HUES64 (cell line): Measurements from ENCODE around the gene CDON.
"Not testable (repeated sequence)": the region's sequence is repeated elsewhere in the genome, so short reads cannot be mapped to it uniquely, and the experiment has no call there.

Source experiments
- H3K27ac ChIP-seq: 2 replicates; pipeline ENCODE4 v1.7.0; 2013; ENCODE audit warnings: low read depth, low read length, inconsistent platforms
- H3K27me3 ChIP-seq: 2 replicates; pipeline ENCODE4 v1.6.1; 2013; ENCODE audit warnings: mild to moderate bottlenecking, low read length; ENCODE audit not compliant: insufficient read depth
- H3K36me3 ChIP-seq: 2 replicates; pipeline ENCODE4 v1.6.1; 2013; ENCODE audit warnings: mild to moderate bottlenecking, low read length; ENCODE audit not compliant: insufficient read depth
- H3K4me1 ChIP-seq: 2 replicates; pipeline ENCODE4 v1.6.1; 2013; ENCODE audit warnings: mild to moderate bottlenecking, low read length, moderate library complexity; ENCODE audit not compliant: insufficient read depth
- H3K4me3 ChIP-seq: 2 replicates; pipeline ENCODE4 v1.5.1; 2013; ENCODE audit warnings: mild to moderate bottlenecking, low read length, moderate library complexity
- H3K9ac ChIP-seq: 2 replicates; pipeline ENCODE4 v1.6.1; 2013; ENCODE audit warnings: mild to moderate bottlenecking, low read depth, low read length
- H3K9me3 ChIP-seq: 2 replicates; pipeline ENCODE4 v1.6.1; 2013; ENCODE audit warnings: low read depth, low read length; ENCODE audit not compliant: insufficient read depth
- WGBS: fragments of 150-250, 120-280 bp; methylation state at CpG from one replicate; pipeline ENCODE4 v1.1.7; 2013; ENCODE audit warnings: missing lambda C conversion rate; 5-methylcytosine and 5-hydroxymethylcytosine counted together

CDON gene

GRCh38 chr11:125985956-125986355 lies 76.7 kb downstream of the CDON start:
- not testable (repeated sequence) for H3K27ac ChIP-seq, H3K9me3 ChIP-seq, H3K27me3 ChIP-seq, H3K4me1 ChIP-seq, H3K4me3 ChIP-seq, H3K9ac ChIP-seq
- H3K36me3 ChIP-seq = peaks cover 43% of the 10 kb centered on the region
- WGBS = 94% methylated on average over 6 of the region's 6 CpGs

- no peak overlapping the region for H3K9ac ChIP-seq
- 97% methylated on average over 3 of the region's 3 CpGs for WGBS
- H3K4me1 ChIP-seq = peaks cover 15% of the 10 kb centered on the region
- peaks cover 32% of the 10 kb centered on the region for H3K36me3 ChIP-seq
- no peak overlapping the region for H3K4me3 ChIP-seq
- H3K27me3 ChIP-seq = no peaks in the 10 kb centered on the region
- H3K27ac ChIP-seq = no peak overlapping the region
- H3K9me3 ChIP-seq = no peaks in the 10 kb centered on the region
Measured at GRCh38 chr11:125982348-125982730, 80.3 kb downstream of the CDON start.

- peaks cover 15% of the 10 kb centered on the region for H3K4me1 ChIP-seq
- no peak overlapping the region for H3K4me3 ChIP-seq
- no peak overlapping the region for H3K9ac ChIP-seq
- peaks cover 40% of the 10 kb centered on the region for H3K36me3 ChIP-seq
- H3K27ac ChIP-seq = no peak overlapping the region
- WGBS = 71% methylated on average over 8 of the region's 8 CpGs
- H3K27me3 ChIP-seq = no peaks in the 10 kb centered on the region
- no peaks in the 10 kb centered on the region for H3K9me3 ChIP-seq
Measured at GRCh38 chr11:125980436-125980835, 82.2 kb downstream of the CDON start.

GRCh38 chr11:125979511-125979910 lies 83.2 kb downstream of the CDON start:
- Histone ChIP-seq H3K4me3 (no peak overlapping the region), H3K27ac (no peak overlapping the region), H3K4me1 (peaks cover 15% of the 10 kb centered on the region), H3K36me3 (peaks cover 38% of the 10 kb centered on the region), H3K9ac (no peak overlapping the region), H3K9me3 (no peaks in the 10 kb centered on the region), H3K27me3 (no peaks in the 10 kb centered on the region)
- 71% methylated on average over 3 of the region's 3 CpGs for WGBS

GRCh38 chr11:125978778-125979407 lies 83.8 kb downstream of the CDON start:
- Histone ChIP-seq H3K9ac (no peak overlapping the region), H3K4me3 (no peak overlapping the region), H3K27me3 (no peaks in the 10 kb centered on the region), H3K36me3 (peaks cover 37% of the 10 kb centered on the region), H3K27ac (no peak overlapping the region), H3K4me1 (peaks cover 15% of the 10 kb centered on the region), H3K9me3 (no peaks in the 10 kb centered on the region)
- 95% methylated on average over 2 of the region's 3 CpGs for WGBS

- H3K27me3 ChIP-seq = no peaks in the 10 kb centered on the region
- H3K9ac ChIP-seq = no peak overlapping the region
- peaks cover 15% of the 10 kb centered on the region for H3K4me1 ChIP-seq
- no peak overlapping the region for H3K27ac ChIP-seq
- 86% methylated on average over 5 of the region's 6 CpGs for WGBS
- H3K36me3 ChIP-seq = peaks cover 30% of the 10 kb centered on the region
- H3K4me3 ChIP-seq = no peak overlapping the region
- no peaks in the 10 kb centered on the region for H3K9me3 ChIP-seq
Measured at GRCh38 chr11:125978181-125978716, 84.4 kb downstream of the CDON start.

- H3K36me3 ChIP-seq = peaks cover 24% of the 10 kb centered on the region
- H3K9me3 ChIP-seq = no peaks in the 10 kb centered on the region
- H3K27ac ChIP-seq = no peak overlapping the region
- H3K4me3 ChIP-seq = no peak overlapping the region
- H3K4me1 ChIP-seq = peaks cover 15% of the 10 kb centered on the region
- no peak overlapping the region for H3K9ac ChIP-seq
- WGBS = 85% methylated on average over 1 of the region's 3 CpGs
- no peaks in the 10 kb centered on the region for H3K27me3 ChIP-seq
Measured at GRCh38 chr11:125977333-125977732, 85.3 kb downstream of the CDON start.

- Histone ChIP-seq H3K27me3 (no peaks in the 10 kb centered on the region), H3K9ac (no peak overlapping the region), H3K36me3 (peaks cover 23% of the 10 kb centered on the region), H3K4me3 (no peak overlapping the region), H3K9me3 (no peaks in the 10 kb centered on the region), H3K27ac (no peak overlapping the region), H3K4me1 (peaks cover 15% of the 10 kb centered on the region)
Measured at GRCh38 chr11:125976156-125976555, 86.5 kb downstream of the CDON start.

- Histone ChIP-seq H3K4me3 (no peak overlapping the region), H3K27ac (no peak overlapping the region), H3K27me3 (no peaks in the 10 kb centered on the region), H3K9ac (no peak overlapping the region), H3K4me1 (peaks cover 15% of the 10 kb centered on the region), H3K9me3 (no peaks in the 10 kb centered on the region), H3K36me3 (peaks cover 21% of the 10 kb centered on the region)
- WGBS = 97% methylated on average over 6 of the region's 6 CpGs
Measured at GRCh38 chr11:125975634-125976033, 87.0 kb downstream of the CDON start.

- Histone ChIP-seq H3K36me3 (peaks cover 26% of the 10 kb centered on the region), H3K27ac (no peak overlapping the region), H3K9ac (no peak overlapping the region), H3K27me3 (no peaks in the 10 kb centered on the region), H3K4me3 (no peak overlapping the region), H3K9me3 (no peaks in the 10 kb centered on the region), H3K4me1 (peaks cover 1% of the 10 kb centered on the region)
Measured at GRCh38 chr11:125974284-125974683, 88.4 kb downstream of the CDON start.

- Histone ChIP-seq H3K36me3 (peaks cover 17% of the 10 kb centered on the region; the same call in 1 of the 2 replicates), H3K27ac (no peak overlapping the region), H3K4me1 (no peaks in the 10 kb centered on the region)
Measured at GRCh38 chr11:125971618-125972017, 91.0 kb downstream of the CDON start.

GRCh38 chr11:125968354-125968753 lies 94.3 kb downstream of the CDON start:
- Histone ChIP-seq H3K4me1 (no peaks in the 10 kb centered on the region), H3K9ac (no peak overlapping the region), H3K36me3 (peaks cover 13% of the 10 kb centered on the region; the same call in 1 of the 2 replicates), H3K27ac (no peak overlapping the region), H3K9me3 (peaks cover under 1% of the 10 kb centered on the region; the same call in 1 of the 2 replicates), H3K4me3 (no peak overlapping the region), H3K27me3 (no peaks in the 10 kb centered on the region)
- WGBS = 94% methylated on average over 7 of the region's 7 CpGs

More at GRCh38 chr11:125971618-125972017, 91.0 kb downstream of the CDON start:
- H3K27me3 ChIP-seq = no peaks in the 10 kb centered on the region
- H3K9ac ChIP-seq = no peak overlapping the region
- no peaks in the 10 kb centered on the region for H3K9me3 ChIP-seq
- 90% methylated on average over 6 of the region's 6 CpGs for WGBS
- no peak overlapping the region for H3K4me3 ChIP-seq
